IPS-11a (cell line): ENCODE measurements around the gene FAM43B.

Source experiments
- H3K4me3 ChIP-seq: one replicate; pipeline ENCODE4 v1.5.1; 2013; ENCODE audit warnings: low read depth, low read length, control low read depth

FAM43B gene

DNA sequence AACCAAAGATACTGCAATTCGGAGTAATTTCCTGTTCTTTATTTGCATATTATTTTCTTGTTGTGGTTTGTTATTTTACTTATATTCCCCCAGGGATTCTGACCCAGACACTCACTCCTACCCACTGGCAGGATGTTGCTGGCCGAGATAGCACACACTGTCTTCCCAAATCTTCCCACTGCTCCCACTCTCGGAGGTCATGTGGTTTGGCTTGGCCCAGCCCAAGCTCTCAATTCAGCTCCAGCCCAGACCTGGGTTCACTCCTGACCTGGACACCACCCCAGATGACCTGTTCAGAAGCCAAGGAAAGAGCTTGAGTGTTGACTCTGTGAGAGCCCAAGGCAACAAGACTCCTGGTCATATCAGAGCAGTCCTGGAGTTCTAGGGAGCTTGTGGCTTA, 1.2 kb upstream of the FAM43B start:
- H3K4me3 ChIP-seq: no peak overlapping the region

DNA sequence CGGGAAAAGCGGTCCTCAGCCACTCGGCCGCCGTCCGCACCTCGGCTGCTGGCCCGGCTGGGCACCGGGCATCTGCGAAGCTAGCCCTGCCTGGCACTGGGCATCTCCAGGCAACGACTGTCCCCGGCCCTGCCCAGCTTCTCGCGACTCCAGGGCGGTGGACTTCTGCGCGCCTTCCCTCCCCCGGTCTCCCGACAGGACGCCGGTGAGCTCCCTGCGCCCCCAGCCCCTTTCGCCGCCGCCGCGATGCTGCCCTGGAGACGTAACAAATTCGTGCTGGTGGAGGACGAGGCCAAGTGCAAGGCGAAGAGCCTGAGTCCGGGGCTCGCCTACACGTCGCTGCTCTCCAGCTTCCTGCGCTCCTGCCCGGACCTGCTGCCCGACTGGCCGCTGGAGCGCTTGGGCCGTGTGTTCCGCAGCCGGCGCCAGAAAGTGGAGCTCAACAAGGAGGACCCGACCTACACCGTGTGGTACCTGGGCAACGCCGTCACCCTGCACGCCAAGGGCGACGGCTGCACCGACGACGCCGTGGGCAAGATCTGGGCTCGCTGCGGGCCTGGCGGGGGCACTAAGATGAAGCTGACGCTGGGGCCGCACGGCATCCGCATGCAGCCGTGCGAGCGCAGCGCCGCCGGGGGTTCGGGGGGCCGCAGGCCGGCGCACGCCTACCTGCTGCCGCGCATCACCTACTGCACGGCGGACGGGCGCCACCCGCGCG, 514 bp downstream of the FAM43B start:
- peak overlapping the region; percentile 18 for H3K4me3 ChIP-seq

DNA sequence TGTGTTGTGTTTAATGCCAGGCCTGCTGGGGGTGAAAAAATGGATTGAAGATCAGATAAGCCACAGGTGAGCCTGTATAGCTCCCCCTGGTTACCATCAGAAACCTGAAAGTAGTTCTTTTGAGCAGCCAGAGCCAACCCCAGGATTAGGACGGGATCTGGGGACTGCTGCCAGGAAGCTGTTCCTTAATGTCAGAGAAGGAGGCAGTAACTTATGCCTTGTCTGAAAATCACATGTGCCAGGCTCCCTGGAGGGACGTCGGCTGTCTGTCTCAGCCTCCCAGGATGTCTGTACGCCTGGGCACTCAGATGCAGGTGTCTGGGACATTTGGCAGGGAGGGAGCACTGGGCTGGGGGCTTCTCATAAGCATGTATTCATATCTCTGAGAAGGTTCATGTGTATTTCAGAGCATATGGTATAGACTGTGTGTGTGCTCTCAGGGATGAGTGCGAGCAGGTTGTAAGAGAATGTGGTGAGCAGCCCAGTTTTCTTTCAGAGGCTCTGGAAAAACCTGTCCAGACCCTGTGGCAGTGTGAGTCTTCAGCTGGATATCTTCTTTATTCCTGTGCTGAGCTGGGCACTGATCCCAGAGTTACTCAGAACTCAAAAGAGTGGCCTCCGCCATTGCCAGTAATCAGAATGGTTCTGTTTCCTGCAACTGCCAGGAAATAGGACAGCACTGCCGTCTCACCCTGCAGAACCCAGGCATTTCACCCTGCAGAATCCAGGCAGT, 2.8 kb downstream of the FAM43B start:
- H3K4me3 ChIP-seq: no peak overlapping the region

DNA sequence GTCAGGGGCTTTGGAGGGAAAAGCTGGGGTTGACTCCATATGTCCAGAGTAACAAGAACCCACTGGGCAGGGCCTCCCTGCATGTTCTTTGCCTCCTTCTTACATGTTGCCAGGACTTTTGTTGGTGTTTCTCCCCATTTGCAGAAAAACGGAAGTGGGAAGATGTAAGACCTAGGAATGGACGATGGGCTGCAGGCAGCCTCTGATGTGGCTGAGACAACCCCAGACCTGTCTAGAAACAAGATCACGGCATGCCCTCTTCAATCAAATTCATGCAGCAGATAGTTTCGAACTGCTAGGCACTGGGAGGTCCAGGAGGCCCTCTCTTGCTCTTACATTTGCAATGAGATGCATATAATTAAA, 3.4 kb downstream of the FAM43B start:
- no peak overlapping the region for H3K4me3 ChIP-seq

DNA sequence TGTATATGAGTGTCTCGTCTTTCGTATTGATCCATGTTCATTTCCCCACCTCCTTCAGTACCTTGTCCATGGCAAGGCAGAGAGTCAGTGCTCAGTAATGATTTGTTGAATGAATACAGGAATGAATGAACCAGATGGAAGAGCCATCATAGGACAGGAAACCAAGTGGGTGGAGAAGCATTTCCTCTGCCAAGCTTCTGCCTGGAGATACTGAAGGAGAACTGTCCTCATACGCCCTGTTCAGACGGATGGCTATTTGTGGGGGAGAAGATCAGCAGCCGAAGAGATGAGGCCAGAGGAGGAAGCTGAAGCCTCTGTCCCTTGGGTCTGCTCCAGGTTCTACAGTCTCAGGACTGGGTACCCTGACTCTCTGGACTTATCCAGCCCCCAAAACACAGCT, 5.8 kb downstream of the FAM43B start:
- H3K4me3 ChIP-seq: no peak overlapping the region

DNA sequence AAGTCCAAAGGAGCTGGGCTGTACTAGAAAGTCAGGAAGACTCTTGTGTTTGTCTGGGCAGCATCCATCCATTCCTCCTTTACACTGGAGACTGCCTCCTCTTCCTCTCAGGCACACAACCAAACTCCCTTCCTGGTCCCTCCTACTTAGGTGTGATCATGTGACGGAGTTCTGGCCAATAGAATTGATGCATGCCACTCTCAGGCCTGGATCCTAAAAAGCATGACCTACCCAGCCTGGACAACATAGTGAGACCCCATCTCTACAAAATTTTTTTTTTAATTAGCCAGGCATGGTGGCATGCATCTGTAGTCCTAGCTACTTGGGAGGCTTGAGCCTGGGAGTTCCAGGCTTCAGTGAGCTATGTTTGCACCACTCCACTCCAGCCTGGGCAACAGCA, 8.6 kb downstream of the FAM43B start:
- H3K4me3 ChIP-seq: no peak overlapping the region

DNA sequence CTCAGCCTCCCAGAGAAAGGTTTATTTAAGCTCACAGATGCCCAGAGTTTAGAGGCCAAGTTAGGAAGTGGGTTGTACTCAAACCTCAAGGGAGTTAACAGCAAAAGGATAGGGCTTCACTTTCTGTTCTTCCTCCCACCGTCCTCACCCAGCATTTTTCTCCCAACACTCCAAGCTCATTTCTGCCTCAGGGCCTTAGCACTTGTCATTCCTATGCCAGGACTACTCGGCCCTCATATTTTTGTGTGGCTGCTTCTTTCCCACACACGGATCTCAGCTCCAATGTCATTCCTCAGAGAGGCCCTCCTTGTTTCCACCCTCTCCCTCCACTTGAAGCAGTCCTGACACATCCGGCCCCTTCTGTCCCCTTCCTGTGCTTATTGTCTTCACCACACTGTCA, 12.9 kb downstream of the FAM43B start:
- no peak overlapping the region for H3K4me3 ChIP-seq

DNA sequence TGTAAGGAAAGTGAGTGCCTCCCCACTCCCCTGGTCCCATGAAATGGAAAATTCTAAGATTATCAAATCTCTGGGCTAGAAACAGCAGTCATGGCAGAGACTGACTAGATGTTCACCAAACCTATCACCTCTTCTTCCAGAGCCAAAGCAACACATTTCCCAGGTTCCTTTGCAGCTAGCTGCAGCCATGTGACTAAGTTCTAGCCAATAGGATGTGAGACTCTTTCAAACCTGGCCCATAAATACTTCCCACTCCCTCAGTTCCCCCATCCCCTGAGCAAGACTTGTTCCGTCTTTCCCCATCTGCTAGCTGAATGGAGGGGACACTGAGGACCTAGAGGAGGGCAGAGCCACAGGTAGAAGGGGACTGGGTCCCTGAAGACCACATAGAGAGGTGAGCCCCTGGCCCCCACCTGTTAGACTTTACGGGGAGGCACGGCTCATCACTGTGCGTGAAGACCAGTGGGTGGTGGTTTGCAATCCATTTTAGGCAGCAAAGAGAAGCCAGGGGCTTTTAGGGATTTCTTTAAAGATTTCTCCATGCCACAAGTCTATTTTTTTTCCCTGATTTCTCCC, 17.2 kb downstream of the FAM43B start:
- no peak overlapping the region for H3K4me3 ChIP-seq

DNA sequence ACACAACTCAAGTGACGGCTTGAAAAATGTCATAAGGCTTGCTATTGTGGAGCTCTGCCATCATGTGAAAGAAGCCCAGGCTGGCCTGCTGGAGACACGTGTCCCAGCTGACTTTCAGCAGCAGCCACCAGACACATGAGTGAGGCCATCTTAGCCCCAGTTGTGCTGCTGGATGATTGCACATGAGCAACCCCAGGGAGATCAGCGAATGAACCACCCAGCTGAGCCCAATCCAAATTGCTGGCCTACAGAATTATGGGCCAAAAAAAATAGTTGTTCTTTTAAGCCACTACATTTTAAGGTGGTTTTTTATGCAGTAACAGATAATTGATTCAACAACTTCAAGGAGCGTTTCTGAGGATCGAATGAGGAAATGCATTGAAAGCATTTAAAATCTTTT, 19.1 kb downstream of the FAM43B start:
- no peak overlapping the region for H3K4me3 ChIP-seq

DNA sequence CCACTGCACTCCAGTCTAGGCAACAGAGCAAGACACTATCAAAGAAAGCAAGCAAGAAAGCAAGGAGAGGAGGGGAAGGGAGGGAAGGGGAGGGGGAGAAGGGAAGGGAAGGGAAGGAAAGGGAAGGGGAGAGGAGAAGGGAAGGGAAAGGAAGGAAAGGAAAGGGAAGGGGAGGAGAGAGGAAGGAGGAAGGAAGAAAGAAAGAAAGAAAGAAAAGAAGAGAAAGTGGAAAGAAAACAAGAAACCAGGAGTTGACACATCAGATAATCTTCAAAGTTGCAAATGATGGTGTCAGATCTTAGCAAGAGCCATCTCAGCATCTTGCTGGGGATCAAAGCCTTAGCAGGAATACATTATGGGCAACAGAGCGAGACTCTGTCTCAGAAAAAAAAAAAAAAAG, 21.6 kb downstream of the FAM43B start:
- no peak overlapping the region for H3K4me3 ChIP-seq

DNA sequence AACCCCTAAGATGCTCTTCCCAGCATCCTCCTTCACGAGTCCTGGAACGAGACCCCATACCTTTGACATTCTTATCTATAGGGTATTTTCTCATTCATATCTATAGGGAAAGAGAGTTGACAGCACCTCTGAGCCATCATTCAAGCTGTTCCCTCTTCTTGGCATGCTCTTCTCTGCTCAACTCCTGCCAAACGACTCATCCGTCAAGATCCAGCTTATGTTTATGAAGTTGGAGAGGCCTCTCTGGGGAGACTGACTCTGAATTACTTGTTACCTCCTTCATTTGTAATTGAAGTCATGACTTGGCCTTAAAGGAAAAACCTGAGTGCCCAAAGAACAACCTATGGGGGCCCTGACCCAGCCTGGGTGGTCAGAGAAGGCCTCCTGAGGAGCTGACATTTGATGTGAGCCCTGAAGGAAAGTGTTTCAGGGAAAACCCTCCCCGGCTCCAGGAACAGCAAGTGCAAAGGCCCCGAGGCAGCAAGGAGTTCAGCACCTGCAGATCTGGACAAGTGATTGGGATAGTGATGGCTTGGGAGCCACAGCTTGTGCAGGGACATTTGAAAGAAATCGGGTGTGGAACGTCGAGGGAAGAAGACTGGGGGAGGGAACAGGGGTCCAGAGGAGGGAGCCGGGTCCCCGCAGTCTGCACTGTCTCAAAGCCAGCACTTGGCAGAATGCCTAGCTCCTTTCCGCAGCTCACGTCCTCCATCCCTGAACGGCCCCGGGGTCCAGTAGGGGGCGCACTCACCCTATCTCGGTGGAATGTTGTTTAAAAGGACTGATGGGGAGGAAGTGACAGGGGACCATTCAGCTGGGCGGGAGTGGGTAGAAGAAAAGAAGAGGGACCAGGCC, 22.5 kb downstream of the FAM43B start:
- H3K4me3 ChIP-seq: no peak overlapping the region

DNA sequence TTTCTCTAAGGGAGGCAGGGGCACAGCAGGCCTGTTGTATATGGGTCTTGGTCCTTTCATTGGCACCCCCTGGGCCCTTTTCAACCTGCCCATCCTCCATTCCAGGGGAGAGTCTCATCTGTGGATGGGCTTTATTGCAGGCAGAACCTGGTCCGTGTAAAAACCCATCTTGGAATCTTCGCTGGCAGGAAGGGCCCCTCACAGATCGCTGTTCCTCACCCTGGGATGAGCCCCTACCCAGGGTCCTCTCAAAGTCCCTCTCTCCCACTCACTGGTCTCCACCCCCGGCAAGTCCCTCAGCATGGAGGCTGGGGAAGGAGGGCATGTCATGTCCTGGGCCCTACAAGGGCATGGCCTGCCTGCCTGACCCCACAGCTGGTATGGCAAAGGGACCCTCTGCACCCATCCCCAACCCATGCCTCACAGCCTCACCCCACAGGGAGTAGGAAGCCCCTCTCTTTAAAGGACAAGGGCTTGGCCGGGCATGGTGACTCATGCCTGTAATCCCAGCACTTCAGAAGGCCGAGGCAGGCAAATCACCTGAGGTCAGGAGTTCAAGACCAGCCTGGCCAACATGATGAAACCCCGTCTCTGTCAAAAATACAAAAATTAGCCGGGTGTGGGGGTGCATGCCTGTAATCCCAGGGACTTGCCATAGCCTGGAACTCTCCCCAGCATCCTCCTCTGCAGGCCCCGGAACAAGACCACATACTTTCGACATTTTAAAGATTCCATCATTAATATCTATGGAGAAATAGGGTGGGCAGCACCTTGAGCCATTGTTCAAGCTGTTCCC, 23.4 kb downstream of the FAM43B start:
- H3K4me3 ChIP-seq: no peak overlapping the region

DNA sequence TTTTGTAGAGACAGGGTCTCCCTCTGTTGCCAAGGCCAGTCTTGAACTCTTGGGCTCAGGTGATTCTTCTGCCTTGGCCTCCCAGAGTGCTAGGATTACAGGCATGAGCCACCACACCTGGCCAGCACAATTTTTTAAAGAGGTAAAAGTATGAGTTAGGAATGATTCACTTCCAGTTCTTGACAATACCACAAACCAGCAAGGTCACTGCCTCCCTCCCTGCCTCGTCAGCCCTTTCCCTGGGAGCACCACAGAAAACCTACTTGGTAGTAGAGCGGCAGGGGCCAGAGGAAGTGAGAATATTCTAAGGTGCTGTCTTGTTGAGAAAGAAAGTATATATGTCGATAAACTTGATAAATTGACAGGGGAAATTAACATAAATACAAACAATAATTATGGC, 25.7 kb downstream of the FAM43B start:
- H3K4me3 ChIP-seq: no peak overlapping the region

DNA sequence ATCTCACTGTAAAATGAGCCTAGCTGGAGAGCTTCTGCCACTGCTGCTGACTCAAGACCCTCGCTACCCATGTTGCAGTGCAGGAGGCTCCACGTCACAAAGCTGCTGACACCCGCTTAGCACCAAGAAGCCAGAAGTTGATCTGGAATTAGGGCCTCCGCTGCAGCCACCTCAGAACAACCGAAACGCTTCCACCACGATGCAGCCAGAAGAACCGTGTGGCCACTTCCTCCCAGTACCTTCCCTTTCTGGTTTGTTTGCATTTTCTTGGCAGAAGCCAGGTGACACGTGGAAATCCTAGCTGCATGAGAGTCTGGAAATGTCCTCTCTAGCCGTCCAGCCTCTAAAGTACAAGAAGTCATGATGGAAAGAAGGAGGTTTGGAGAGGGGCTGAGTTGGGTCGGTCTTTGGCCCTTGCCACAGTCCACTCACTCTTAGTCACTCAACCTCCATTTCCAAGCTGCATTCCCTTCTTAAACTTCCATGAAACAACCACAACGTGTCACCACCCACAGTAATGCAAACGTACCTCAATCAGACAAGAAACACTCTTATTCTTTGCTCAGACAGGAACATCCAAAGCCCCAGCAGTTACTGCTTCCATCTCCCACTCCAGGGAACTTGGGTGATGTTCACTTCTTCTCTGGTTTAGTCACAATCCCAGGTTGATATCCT, 26.5 kb downstream of the FAM43B start:
- H3K4me3 ChIP-seq: no peak overlapping the region

DNA sequence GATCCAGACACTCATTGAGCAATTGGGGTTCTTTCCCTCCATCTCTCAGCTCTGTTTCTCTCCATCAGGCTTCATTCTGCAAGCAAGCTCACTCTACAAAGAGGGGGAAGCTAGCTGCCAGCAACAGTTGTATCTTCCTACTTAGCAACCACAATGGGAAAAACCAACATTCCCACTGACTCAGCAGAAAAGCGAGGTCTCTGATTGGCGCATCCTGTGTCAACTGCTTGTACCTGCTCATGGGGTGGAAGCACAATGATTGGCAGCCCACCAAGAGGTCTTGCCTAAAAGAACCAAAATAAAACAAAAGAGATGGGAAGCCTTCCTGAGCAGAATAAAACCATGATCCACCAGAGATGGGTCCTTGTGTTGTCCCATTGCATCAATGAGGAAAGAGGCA, 32.5 kb downstream of the FAM43B start:
- no peak overlapping the region for H3K4me3 ChIP-seq

DNA sequence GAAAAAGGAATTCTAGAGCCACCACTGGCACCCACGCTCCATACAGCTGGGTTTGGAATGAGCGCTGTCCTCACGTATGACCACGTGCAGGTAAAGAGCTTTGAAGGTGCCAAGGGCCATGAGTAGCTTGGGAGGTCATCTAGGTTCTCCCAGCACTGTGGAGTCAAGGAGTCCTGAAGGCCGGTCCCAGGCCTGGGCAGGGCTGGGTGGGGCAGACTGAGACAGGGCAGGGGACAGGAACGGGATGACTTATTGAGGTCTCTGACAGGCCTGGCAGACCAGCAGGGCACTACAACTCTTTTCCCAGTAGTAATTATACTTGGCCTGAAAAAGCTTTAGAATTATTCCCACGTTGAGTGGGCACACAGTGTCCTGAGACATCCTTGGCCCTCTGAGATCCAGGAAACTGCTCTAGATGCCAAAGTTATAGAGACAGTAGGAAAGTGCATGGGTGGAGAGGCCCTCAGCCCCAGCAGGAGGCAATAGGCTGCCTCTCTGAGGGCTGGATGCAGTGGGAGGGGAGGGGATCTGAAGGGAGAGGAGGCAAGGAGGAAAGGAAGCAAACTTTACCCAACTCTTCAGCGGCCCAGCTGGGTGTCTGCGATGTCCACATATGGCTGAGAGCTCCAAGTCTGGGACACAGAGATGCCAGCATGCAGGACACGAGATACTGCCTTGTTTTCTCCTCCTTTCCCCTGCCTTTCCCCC, 34.7 kb downstream of the FAM43B start:
- no peak overlapping the region for H3K4me3 ChIP-seq

DNA sequence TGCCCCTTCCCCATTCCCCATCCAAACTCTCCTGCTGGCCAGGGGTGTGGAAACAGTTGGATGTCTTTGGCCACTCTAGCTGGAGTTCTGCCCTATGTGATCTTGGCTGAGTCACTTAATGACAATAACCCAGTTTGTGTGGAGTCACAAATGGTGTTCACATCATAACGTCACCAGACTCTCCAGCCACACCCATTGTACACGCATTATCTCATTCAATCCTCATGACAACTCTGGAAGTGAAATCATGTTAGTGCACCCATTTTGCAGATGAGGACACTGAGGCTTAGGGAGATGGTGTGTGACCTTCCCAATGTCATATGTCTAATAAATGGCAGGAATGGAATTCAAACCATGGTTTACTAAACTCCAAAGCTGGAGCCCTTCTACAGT, 35.3 kb downstream of the FAM43B start:
- no peak overlapping the region for H3K4me3 ChIP-seq

DNA sequence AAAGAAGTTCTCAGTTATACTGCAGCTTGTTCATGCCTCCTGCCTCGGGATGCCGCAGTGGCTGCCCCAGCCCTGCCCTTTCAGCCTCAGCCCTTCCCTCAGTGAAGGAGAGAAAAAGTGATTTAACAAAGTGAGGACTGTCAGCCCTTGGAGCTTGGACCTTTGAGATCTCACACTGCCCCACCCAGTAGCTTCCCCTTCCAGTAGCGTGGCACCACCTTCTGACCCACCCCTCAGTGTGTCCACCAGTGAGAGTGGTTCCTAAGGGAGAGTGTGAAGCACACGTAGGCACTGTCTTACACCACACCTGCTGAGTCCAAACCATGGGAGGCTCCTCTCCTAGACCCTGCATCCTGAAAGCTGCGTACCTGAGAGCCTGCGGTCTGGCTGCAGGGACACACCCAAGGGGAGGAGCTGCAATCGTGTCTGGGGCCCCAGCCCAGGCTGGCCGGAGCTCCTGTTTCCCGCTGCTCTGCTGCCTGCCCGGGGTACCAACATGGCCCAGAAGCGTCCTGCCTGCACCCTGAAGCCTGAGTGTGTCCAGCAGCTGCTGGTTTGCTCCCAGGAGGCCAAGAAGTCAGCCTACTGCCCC, 36.4 kb downstream of the FAM43B start, which contains the start of gene CDA:
CDA (plus strand) TSS at position 464 of the 592 bp plus-strand sequence; CDS start at position 497, 33 bp downstream.
- peak within 1 kb of the TSS; percentile 8 for H3K4me3 ChIP-seq
